DND-41 (cell line): ENCODE results near the gene MARS1.

Experiments
- EZH2 ChIP-seq: IDR thresholded peaks from 3 replicates; pipeline ENCODE4 v1.6.1; 2012; ENCODE audit warnings: borderline replicate concordance, low read depth, mild to moderate bottlenecking, moderate library complexity, low read length, inconsistent platforms; ENCODE audit not compliant: severe bottlenecking
- TF ChIP-seq, protein P1 (sequence below): IDR thresholded peaks from 2 replicates; pipeline ENCODE4 v1.5.1; 2012; ENCODE audit warnings: borderline replicate concordance, low read length, moderate library complexity, mild to moderate bottlenecking; ENCODE audit not compliant: poor library complexity, severe bottlenecking; ENCODE audit errors: extremely low read depth

DNA sequence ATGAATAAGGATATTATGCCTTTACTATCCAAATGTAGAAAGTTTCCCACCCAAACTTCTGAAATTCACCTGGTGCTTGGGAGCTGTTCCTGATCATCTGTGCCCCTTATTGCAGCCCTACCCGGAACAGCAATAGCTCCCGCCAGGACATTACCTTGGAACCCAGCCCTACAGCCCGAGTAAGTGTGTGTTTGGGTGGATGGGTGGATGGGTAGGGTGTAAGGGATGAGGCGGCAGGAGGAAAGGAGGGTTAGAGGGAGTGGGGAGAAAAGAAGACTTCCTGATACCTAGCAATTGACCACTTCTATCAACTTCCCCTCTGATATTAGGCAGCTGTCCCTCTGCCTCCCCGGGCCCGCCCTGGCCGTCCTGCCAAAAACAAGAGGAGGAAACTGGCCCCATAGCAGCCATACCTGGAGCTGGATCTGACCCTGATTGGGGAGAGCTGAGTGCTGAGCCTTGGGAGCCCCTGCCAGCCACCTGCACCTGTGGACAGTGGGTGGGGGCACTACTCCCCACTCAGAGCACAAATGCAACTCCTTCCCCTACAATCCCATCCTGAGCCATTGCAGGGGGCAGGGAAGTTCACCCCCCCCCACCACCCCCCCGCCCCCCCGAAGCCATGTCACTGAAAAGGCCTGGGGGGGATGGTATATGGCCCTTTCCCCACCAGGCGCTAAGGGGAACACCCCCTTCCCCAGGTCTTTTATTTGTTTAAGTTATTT, 41.1 kb downstream of the MARS1 start:
- TF ChIP-seq, protein P1, sequence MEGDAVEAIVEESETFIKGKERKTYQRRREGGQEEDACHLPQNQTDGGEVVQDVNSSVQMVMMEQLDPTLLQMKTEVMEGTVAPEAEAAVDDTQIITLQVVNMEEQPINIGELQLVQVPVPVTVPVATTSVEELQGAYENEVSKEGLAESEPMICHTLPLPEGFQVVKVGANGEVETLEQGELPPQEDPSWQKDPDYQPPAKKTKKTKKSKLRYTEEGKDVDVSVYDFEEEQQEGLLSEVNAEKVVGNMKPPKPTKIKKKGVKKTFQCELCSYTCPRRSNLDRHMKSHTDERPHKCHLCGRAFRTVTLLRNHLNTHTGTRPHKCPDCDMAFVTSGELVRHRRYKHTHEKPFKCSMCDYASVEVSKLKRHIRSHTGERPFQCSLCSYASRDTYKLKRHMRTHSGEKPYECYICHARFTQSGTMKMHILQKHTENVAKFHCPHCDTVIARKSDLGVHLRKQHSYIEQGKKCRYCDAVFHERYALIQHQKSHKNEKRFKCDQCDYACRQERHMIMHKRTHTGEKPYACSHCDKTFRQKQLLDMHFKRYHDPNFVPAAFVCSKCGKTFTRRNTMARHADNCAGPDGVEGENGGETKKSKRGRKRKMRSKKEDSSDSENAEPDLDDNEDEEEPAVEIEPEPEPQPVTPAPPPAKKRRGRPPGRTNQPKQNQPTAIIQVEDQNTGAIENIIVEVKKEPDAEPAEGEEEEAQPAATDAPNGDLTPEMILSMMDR: no peak
- TF ChIP-seq EZH2: no peak
